Neural crest cell (in vitro differentiated cells): ENCODE measurements around the gene KIDINS220. TPM values are rescaled to one million over a fixed set of nuclear protein-coding genes. Genes with fewer than 3 reads are reported as not detected.

ENCODE experiments used
- DNase-seq: peaks from one replicate; pipeline ENCODE4 v3.0.0; 2021; ENCODE audit warnings: low read depth, mixed read lengths, low spot score
- H3K27ac Mint-ChIP-seq: one replicate; pipeline ENCODE4 v1.8.0; 2021; ENCODE audit warnings: mild to moderate bottlenecking, mixed read lengths; ENCODE audit not compliant: unreplicated experiment
- H3K27me3 Mint-ChIP-seq: 2 replicates; pipeline ENCODE4 v1.8.0; 2021; ENCODE audit warnings: low read depth, mild to moderate bottlenecking, mixed read lengths
- H3K36me3 Mint-ChIP-seq: 2 replicates; pipeline ENCODE4 v1.8.0; 2021; ENCODE audit warnings: low read depth, mild to moderate bottlenecking, mixed read lengths
- H3K4me1 Mint-ChIP-seq: 2 replicates; pipeline ENCODE4 v1.8.0; 2021; ENCODE audit warnings: mixed read lengths
- H3K4me3 Mint-ChIP-seq: one replicate; pipeline ENCODE4 v1.8.0; 2021; ENCODE audit warnings: mild to moderate bottlenecking, mixed read lengths
- H3K9me3 Mint-ChIP-seq: 2 replicates; pipeline ENCODE4 v1.8.0; 2021; ENCODE audit warnings: mixed read lengths
- total RNA-seq: library from RNA; stranded (reverse); gene quantifications from 2 replicates; pipeline ENCODE4 v1.2.1, GENCODE V29; 2021
- TF ChIP-seq, protein P1 (sequence below): fragments of 200-600 bp; sonication (generic); conservative IDR thresholded peaks from 2 replicates; pipeline ENCODE4 v1.5.0; 2021; ENCODE audit warnings: antibody characterized with exemption, mild to moderate bottlenecking

Gene KIDINS220
- total RNA-seq, 1 donor from 2014 or later: 61.1 TPM

DNA sequence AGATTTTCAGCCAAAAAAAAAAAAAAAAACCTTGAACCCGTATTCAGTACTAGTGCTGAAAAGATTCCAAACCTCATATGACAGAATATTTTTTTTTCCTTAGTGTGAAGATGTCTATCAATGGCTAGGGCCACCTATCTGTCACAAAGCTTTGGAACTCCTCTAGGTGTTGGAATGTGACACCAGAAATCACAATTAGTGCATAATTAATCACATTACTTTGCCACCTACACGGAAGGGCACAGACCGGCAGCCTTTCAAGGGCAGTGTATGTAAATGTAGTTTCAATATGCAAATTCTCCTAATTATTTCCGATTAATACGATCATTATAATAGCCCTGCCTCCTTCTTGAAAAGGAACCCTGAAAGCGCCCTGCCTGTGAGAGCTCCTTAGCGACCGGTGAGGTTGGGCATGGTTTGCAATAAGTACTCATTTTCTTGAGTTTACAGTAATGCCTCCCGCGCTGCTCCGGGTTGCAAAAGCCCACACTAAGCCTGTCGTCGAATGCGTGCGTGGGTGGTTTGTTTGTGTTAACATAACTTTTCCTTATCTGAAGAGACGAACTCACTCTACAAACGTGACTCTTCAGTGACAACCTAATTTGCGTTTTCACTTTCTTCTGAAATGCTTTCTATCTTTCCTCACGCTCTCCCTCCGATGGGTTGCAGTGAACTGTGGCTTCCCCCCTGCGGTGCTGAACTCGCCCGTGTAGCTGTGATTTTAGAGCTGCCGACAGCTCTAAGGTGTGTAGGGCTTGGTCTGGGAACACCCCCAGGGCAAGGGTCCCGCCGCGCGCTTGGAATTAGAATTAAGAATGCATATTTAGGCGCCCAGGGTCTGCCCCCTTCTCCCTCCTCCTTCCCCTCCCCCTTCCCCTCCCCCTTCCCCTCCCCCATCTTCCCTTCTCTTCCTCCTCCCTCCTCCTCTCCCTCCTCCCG lies 156.3 kb downstream of the KIDINS220 start:
- H3K27me3 Mint-ChIP-seq: peaks cover 65% of the 10 kb centered on the region

DNA sequence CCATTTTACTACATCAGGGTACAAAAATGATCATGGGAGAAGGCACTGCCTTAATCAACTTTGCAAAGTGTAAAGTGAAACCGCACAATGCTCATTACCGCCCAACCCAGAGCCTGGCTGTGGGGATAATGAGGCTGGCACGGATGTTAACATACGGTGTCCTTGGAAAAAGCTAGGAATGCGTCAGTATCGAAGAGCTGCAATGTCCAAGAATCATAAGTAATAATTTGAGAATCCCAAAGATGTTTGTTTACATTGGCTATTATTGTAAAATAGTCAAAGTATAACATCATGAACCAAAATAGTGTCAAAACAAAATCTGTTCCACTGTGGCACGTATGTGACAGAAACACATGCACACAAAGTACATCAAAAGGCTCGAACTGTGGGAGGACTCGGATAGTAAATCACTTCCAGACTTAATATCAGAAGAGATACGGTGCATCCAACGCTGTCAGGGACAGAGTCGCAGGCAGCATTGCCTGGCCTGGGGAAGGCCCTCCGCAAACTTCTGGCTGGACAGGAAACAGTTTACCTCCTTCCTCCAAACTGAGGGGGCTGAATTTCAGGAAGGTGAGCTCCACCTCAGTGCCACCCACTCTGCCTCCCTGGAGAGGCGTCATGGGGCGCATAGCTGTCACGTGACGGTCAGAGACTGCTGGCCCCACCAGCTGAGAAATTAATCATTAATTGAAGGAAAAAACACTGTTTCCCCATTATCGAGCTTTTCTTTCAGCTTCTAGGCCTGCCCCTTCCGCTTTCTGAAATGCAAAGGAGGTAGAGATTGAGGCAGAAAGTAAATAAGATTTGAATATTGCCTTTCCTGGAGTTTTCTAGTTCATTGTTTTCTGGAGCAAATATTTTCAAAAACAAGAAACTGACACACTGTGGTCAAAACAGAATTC lies 157.3 kb downstream of the KIDINS220 start:
- Mint-ChIP-seq H3K36me3 (no peaks in the 10 kb centered on the region), H3K27ac (no peak overlapping the region), H3K4me3 (peak overlapping the region; percentile 85), H3K9me3 (no peaks in the 10 kb centered on the region), H3K27me3 (peaks cover 74% of the 10 kb centered on the region), H3K4me1 (peaks cover 64% of the 10 kb centered on the region)
- TF ChIP-seq, protein P1, sequence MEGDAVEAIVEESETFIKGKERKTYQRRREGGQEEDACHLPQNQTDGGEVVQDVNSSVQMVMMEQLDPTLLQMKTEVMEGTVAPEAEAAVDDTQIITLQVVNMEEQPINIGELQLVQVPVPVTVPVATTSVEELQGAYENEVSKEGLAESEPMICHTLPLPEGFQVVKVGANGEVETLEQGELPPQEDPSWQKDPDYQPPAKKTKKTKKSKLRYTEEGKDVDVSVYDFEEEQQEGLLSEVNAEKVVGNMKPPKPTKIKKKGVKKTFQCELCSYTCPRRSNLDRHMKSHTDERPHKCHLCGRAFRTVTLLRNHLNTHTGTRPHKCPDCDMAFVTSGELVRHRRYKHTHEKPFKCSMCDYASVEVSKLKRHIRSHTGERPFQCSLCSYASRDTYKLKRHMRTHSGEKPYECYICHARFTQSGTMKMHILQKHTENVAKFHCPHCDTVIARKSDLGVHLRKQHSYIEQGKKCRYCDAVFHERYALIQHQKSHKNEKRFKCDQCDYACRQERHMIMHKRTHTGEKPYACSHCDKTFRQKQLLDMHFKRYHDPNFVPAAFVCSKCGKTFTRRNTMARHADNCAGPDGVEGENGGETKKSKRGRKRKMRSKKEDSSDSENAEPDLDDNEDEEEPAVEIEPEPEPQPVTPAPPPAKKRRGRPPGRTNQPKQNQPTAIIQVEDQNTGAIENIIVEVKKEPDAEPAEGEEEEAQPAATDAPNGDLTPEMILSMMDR: no peak
- DNase-seq: no peak

More for the DNA sequence above, 156.3 kb downstream of the KIDINS220 start:
- Mint-ChIP-seq H3K36me3 (no peaks in the 10 kb centered on the region), H3K27ac (no peak overlapping the region), H3K9me3 (no peaks in the 10 kb centered on the region), H3K4me1 (peaks cover 62% of the 10 kb centered on the region), H3K4me3 (peak overlapping the region; percentile 85)
- DNase-seq: peak; percentile 41
- TF ChIP-seq, protein P1: no peak

DNA sequence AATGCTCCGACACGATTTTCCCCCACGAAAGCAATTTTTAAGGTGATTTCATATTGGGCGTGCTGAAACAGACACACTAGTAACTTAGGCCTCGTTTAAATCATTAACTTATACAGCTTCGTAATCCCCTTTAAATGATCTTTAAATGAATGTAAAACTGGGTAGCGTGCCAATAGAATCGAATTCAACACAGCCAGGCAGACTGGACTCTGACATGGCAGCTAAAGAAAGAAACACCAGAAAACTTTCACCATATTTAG lies 157.9 kb downstream of the KIDINS220 start:
- peaks cover 1% of the 10 kb centered on the region for H3K36me3 Mint-ChIP-seq
- DNase-seq: no peak
- peaks cover 76% of the 10 kb centered on the region for H3K27me3 Mint-ChIP-seq
- H3K27ac Mint-ChIP-seq: no peak overlapping the region
- peak overlapping the region; percentile 85 for H3K4me3 Mint-ChIP-seq
- TF ChIP-seq, protein P1: no peak
- peaks cover 61% of the 10 kb centered on the region for H3K4me1 Mint-ChIP-seq
- peaks cover 2% of the 10 kb centered on the region for H3K9me3 Mint-ChIP-seq

Other genes with a start within 250 kb of the KIDINS220 start
- gene ID2, start 155.6 kb downstream of the KIDINS220 start, total RNA-seq: 44.1 and 46.1 TPM in 2 replicates
- 53.1 and 58.7 TPM in 2 replicates for gene MBOAT2, start 166.1 kb upstream of the KIDINS220 start, total RNA-seq